GM12878 (cell line): ENCODE results near the gene USH1G. TPM values are rescaled to one million over a fixed set of nuclear protein-coding genes. Genes with fewer than 3 reads are reported as not detected.

ENCODE experiments used
- CHD2 ChIP-seq: IDR thresholded peaks from 2 replicates; pipeline ENCODE4 v1.6.1; 2011; ENCODE audit warnings: low read depth, low read length, improper control_type of control experiment, borderline replicate concordance
- CTCF ChIP-seq, 3 experiments: IDR thresholded peaks in 2 of 3; conservative IDR thresholded peaks in 1 of 3; 2 replicates each; pipeline ENCODE4 v1.5.1; 2011; ENCODE audit warnings: low read depth in 3 of 3, low read length in 3 of 3, mild to moderate bottlenecking in 3 of 3, control low read depth in 2 of 3, moderate library complexity in 2 of 3, inconsistent platforms in 1 of 3, mixed read lengths in 1 of 3; ENCODE audit not compliant: control insufficient read depth in 2 of 3, insufficient read depth in 1 of 3; ENCODE audit errors: extremely low read depth in 1 of 3
- EGR1 ChIP-seq, 2 experiments: IDR thresholded peaks; 1 replicate in 1 of 2; 2 replicates in 1 of 2; pipeline ENCODE4 v1.6.1; 2011 to 2012; ENCODE audit warnings: low read depth in 2 of 2, low read length in 2 of 2, borderline replicate concordance in 1 of 2, mild to moderate bottlenecking in 1 of 2, moderate library complexity in 1 of 2
- JUND ChIP-seq: IDR thresholded peaks from 2 replicates; pipeline ENCODE4 v1.6.1; 2012; ENCODE audit warnings: low read depth, mild to moderate bottlenecking, low read length, improper control_type of control experiment, moderate library complexity
- KAT2A ChIP-seq: conservative IDR thresholded peaks from 2 replicates; pipeline ENCODE4 v1.6.1; 2011; ENCODE audit warnings: low read depth, low read length; ENCODE audit not compliant: control insufficient read depth
- RB1 ChIP-seq: fragments of 450-650 bp; formaldehyde crosslinking; IDR thresholded peaks from 2 replicates; pipeline ENCODE4 v1.6.1; 2017; ENCODE audit warnings: mild to moderate bottlenecking, borderline replicate concordance
- SIX5 ChIP-seq: IDR thresholded peaks from 2 replicates; pipeline ENCODE4 v1.6.1; 2011; ENCODE audit warnings: mild to moderate bottlenecking, low read depth, low read length, moderate library complexity; ENCODE audit not compliant: severe bottlenecking
- STAT3 ChIP-seq: IDR thresholded peaks from 2 replicates; pipeline ENCODE4 v1.6.1; 2011; ENCODE audit warnings: low read depth, low read length, improper control_type of control experiment
- YY1 ChIP-seq: IDR thresholded peaks from 2 replicates; pipeline ENCODE4 v1.6.1; 2011; ENCODE audit warnings: low read depth, mild to moderate bottlenecking, low read length
- ZBED1 ChIP-seq: IDR thresholded peaks from 2 replicates; pipeline ENCODE4 v1.6.1; 2016; ENCODE audit warnings: borderline replicate concordance
- polyA plus RNA-seq, 11 experiments: library from polyadenylated mRNA; depleted of rRNA in 4 of 11; unstranded in 6 of 11; stranded (reverse) in 5 of 11; fragments of >200 nt; fragmentation: Nextera tagmentation in 4 of 11; fragmentation: Illumina TruSeq in 1 of 11; extraction: Ambion mirVana in 4 of 11; extraction: Trizol in 1 of 11; gene quantifications; 1 replicate in 1 of 11; 2 replicates in 10 of 11; pipeline versions ENCODE4 v1.2.1 to v1.2.3, GENCODE V29; 2011 to 2016; ENCODE audit warnings: inconsistent platforms in 2 of 11, missing spikeins in 2 of 11, low read depth in 1 of 11
- total RNA-seq, 4 experiments: library from RNA; depleted of rRNA in 3 of 4; stranded (reverse); fragments of >200 nt in 3 of 4; fragmentation: Illumina TruSeq in 1 of 4; extraction: Trizol in 1 of 4; gene quantifications; 2 replicates each; pipeline versions ENCODE4 v1.2.1 to v1.2.3, GENCODE V29; 2013 to 2021
- TF ChIP-seq, protein P1 (sequence below): fragments of 450-650 bp; formaldehyde crosslinking; IDR thresholded peaks from 2 replicates; pipeline ENCODE4 v1.4.0; 2020; ENCODE audit warnings: mild to moderate bottlenecking, moderate library complexity

The USH1G gene
- total and polyA plus RNA-seq, 10 of the 15 experiments (the other 5 are each of a cell fraction or from before 2014, with no cell fraction given) = 0.05 to 0.62 (median 0.09) TPM; not detected in 7

- TF ChIP-seq RB1 = no peak
- TF ChIP-seq JUND = no peak
- no peak for TF ChIP-seq KAT2A
- no peak for TF ChIP-seq EGR1 (IDR thresholded peaks at IDR 0.05; ENCODE audit: borderline replicate concordance in 1 of 2, low read depth in 2 of 2, low read length in 2 of 2)
- TF ChIP-seq SIX5 = no peak
- TF ChIP-seq ZBED1 = no peak
- TF ChIP-seq, protein P1, sequence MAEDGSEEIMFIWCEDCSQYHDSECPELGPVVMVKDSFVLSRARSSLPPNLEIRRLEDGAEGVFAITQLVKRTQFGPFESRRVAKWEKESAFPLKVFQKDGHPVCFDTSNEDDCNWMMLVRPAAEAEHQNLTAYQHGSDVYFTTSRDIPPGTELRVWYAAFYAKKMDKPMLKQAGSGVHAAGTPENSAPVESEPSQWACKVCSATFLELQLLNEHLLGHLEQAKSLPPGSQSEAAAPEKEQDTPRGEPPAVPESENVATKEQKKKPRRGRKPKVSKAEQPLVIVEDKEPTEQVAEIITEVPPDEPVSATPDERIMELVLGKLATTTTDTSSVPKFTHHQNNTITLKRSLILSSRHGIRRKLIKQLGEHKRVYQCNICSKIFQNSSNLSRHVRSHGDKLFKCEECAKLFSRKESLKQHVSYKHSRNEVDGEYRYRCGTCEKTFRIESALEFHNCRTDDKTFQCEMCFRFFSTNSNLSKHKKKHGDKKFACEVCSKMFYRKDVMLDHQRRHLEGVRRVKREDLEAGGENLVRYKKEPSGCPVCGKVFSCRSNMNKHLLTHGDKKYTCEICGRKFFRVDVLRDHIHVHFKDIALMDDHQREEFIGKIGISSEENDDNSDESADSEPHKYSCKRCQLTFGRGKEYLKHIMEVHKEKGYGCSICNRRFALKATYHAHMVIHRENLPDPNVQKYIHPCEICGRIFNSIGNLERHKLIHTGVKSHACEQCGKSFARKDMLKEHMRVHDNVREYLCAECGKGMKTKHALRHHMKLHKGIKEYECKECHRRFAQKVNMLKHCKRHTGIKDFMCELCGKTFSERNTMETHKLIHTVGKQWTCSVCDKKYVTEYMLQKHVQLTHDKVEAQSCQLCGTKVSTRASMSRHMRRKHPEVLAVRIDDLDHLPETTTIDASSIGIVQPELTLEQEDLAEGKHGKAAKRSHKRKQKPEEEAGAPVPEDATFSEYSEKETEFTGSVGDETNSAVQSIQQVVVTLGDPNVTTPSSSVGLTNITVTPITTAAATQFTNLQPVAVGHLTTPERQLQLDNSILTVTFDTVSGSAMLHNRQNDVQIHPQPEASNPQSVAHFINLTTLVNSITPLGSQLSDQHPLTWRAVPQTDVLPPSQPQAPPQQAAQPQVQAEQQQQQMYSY (CRISPR knock-in tag) = no peak
- peak; percentile 62 to 83 (median 72) for TF ChIP-seq CTCF (IDR thresholded peaks at IDR 0.05 in 2 of 3, conservative IDR thresholded peaks at IDR 0.05 in 1 of 3; ENCODE audit: control insufficient read depth in 2 of 3, extremely low read depth in 1 of 3, insufficient read depth in 1 of 3, low read depth in 3 of 3, low read length in 3 of 3)
- TF ChIP-seq YY1 = 0 out of 2 replicates have a peak, but pooled peaks have one; percentile 23
- no peak for TF ChIP-seq CHD2
- no peak for TF ChIP-seq STAT3
These were observed 38.7 kb upstream of the USH1G start (continued) for GRCh38 chr17:74961657-74962350.
